Astrocyte (in vitro differentiated cells and primary cell): Measurements from ENCODE around the gene PHF21B. TPM values are rescaled to one million over a fixed set of nuclear protein-coding genes. Genes with fewer than 3 reads are reported as not detected.
"Not testable (repeated sequence)": the region's sequence is repeated elsewhere in the genome, so short reads cannot be mapped to it uniquely, and the experiment has no call there.

ENCODE experiments used
- DNase-seq: peaks from one replicate; pipeline ENCODE4 v3.0.0-alpha.2; 2010; ENCODE audit warnings: low read depth
- FAIRE-seq: peaks from 2 replicates; lab custom pipeline; 2011; peaks lifted over from hg19 to GRCh38; lab: Jason Lieb, UNC
- H2AFZ ChIP-seq: 2 replicates; pipeline ENCODE4 v1.6.0; 2012; ENCODE audit warnings: low read depth, low read length, inconsistent platforms
- H3K27ac ChIP-seq: 2 replicates; pipeline ENCODE4 v1.5.1; 2011; ENCODE audit warnings: low read depth, low read length, inconsistent platforms
- H3K27me3 ChIP-seq: 2 replicates; pipeline ENCODE4 v1.6.0; 2011; ENCODE audit warnings: low read length, inconsistent platforms; ENCODE audit not compliant: insufficient read depth
- H3K36me3 ChIP-seq: 2 replicates; pipeline ENCODE4 v1.5.1; 2011; ENCODE audit warnings: low read length, inconsistent platforms; ENCODE audit not compliant: insufficient read depth
- H3K4me1 ChIP-seq: 2 replicates; pipeline ENCODE4 v1.5.1; 2011; ENCODE audit warnings: low read length, inconsistent platforms; ENCODE audit not compliant: insufficient read depth
- H3K4me2 ChIP-seq: 2 replicates; pipeline ENCODE4 v1.6.0; 2012; ENCODE audit warnings: low read length, inconsistent platforms
- H3K4me3 ChIP-seq: 2 replicates; pipeline ENCODE4 v1.5.1; 2011; ENCODE audit warnings: low read depth, mild to moderate bottlenecking, low read length, inconsistent platforms; ENCODE audit not compliant: insufficient read depth
- H3K79me2 ChIP-seq: 2 replicates; pipeline ENCODE4 v1.6.0; 2012; ENCODE audit warnings: mild to moderate bottlenecking, low read length, inconsistent platforms; ENCODE audit not compliant: insufficient read depth
- H3K9ac ChIP-seq: 2 replicates; pipeline ENCODE4 v1.6.0; 2012; ENCODE audit warnings: mild to moderate bottlenecking, low read length, inconsistent platforms
- H3K9me3 ChIP-seq: 2 replicates; pipeline ENCODE4 v1.5.1; 2012; ENCODE audit warnings: low read depth, mild to moderate bottlenecking, low read length, inconsistent platforms; ENCODE audit not compliant: insufficient read depth
- H4K20me1 ChIP-seq: 2 replicates; pipeline ENCODE4 v1.6.0; 2012; ENCODE audit warnings: low read length, inconsistent platforms; ENCODE audit not compliant: insufficient read depth
- H3K27ac Mint-ChIP-seq: one replicate; pipeline ENCODE4 v1.8.0; 2021; ENCODE audit warnings: mild to moderate bottlenecking, mixed read lengths; ENCODE audit not compliant: unreplicated experiment
- H3K27me3 Mint-ChIP-seq: one replicate; pipeline ENCODE4 v1.8.0; 2021; ENCODE audit warnings: low read depth, mixed read lengths; ENCODE audit not compliant: unreplicated experiment
- H3K36me3 Mint-ChIP-seq: one replicate; pipeline ENCODE4 v1.8.0; 2021; ENCODE audit warnings: low read depth, mixed read lengths; ENCODE audit not compliant: unreplicated experiment
- H3K4me1 Mint-ChIP-seq: one replicate; pipeline ENCODE4 v1.8.0; 2021; ENCODE audit warnings: low read depth, mixed read lengths; ENCODE audit not compliant: unreplicated experiment
- H3K4me3 Mint-ChIP-seq: one replicate; pipeline ENCODE4 v1.8.0; 2021; ENCODE audit warnings: mild to moderate bottlenecking, moderate library complexity, mixed read lengths; ENCODE audit not compliant: unreplicated experiment
- H3K9me3 Mint-ChIP-seq: one replicate; pipeline ENCODE4 v1.8.0; 2021; ENCODE audit warnings: mild to moderate bottlenecking, mixed read lengths; ENCODE audit not compliant: unreplicated experiment
- EZH2 ChIP-seq: IDR thresholded peaks from 2 replicates; pipeline ENCODE4 v1.6.1; 2012; ENCODE audit warnings: mild to moderate bottlenecking, low read length, inconsistent platforms; ENCODE audit not compliant: insufficient read depth
- total RNA-seq: library from RNA; stranded (reverse); gene quantifications from 2 replicates; pipeline ENCODE4 v1.2.1, GENCODE V29; 2021
- TF ChIP-seq, protein P1 (sequence below): IDR thresholded peaks from 2 replicates; pipeline ENCODE4 v1.5.1; 2011; ENCODE audit warnings: low read depth, mild to moderate bottlenecking, inconsistent platforms, low read length, moderate library complexity; ENCODE audit not compliant: insufficient read depth

The PHF21B gene
- total RNA-seq, 1 donor from 2014 or later, result 6.3 TPM

- Histone ChIP-seq H3K9me3 (no peaks in the 10 kb centered on the region), H3K4me1 (no peaks in the 10 kb centered on the region), H3K4me3 (no peak overlapping the region), H2AFZ (no peak overlapping the region), H3K79me2 (no peaks in the 10 kb centered on the region), H3K9ac (no peak overlapping the region), H3K36me3 (no peaks in the 10 kb centered on the region), H3K4me2 (no peak overlapping the region), H3K27ac (no peak overlapping the region), H4K20me1 (no peaks in the 10 kb centered on the region), H3K27me3 (peaks cover under 1% of the 10 kb centered on the region)
- Mint-ChIP-seq H3K9me3 (peaks cover 5% of the 10 kb centered on the region), H3K27ac (no peak overlapping the region), H3K27me3 (no peaks in the 10 kb centered on the region), H3K4me3 (no peak overlapping the region), H3K4me1 (no peaks in the 10 kb centered on the region), H3K36me3 (peaks cover 7% of the 10 kb centered on the region)
- no peak for DNase-seq
- TF ChIP-seq, protein P1, sequence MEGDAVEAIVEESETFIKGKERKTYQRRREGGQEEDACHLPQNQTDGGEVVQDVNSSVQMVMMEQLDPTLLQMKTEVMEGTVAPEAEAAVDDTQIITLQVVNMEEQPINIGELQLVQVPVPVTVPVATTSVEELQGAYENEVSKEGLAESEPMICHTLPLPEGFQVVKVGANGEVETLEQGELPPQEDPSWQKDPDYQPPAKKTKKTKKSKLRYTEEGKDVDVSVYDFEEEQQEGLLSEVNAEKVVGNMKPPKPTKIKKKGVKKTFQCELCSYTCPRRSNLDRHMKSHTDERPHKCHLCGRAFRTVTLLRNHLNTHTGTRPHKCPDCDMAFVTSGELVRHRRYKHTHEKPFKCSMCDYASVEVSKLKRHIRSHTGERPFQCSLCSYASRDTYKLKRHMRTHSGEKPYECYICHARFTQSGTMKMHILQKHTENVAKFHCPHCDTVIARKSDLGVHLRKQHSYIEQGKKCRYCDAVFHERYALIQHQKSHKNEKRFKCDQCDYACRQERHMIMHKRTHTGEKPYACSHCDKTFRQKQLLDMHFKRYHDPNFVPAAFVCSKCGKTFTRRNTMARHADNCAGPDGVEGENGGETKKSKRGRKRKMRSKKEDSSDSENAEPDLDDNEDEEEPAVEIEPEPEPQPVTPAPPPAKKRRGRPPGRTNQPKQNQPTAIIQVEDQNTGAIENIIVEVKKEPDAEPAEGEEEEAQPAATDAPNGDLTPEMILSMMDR, result no peak
- TF ChIP-seq EZH2, result no peak
- FAIRE-seq, result no peak
Observed at GRCh38 chr22:44925465-44926123, 84.2 kb downstream of the PHF21B start.

- Histone ChIP-seq H3K36me3 (no peaks in the 10 kb centered on the region), H3K9me3 (no peaks in the 10 kb centered on the region), H3K4me3 (no peak overlapping the region), H3K27me3 (no peaks in the 10 kb centered on the region), H4K20me1 (no peaks in the 10 kb centered on the region), H3K79me2 (no peaks in the 10 kb centered on the region), H3K27ac (no peak overlapping the region), H3K9ac (no peak overlapping the region), H3K4me2 (no peak overlapping the region), H3K4me1 (no peaks in the 10 kb centered on the region), H2AFZ (no peak overlapping the region)
- H3K4me1 Mint-ChIP-seq, result no peaks in the 10 kb centered on the region
- peaks cover 2% of the 10 kb centered on the region for H3K27me3 Mint-ChIP-seq
- TF ChIP-seq, protein P1, result no peak
- no peak for TF ChIP-seq EZH2
- DNase-seq, result no peak
- H3K27ac Mint-ChIP-seq, result no peak overlapping the region
- peaks cover 7% of the 10 kb centered on the region for H3K36me3 Mint-ChIP-seq
- H3K9me3 Mint-ChIP-seq, result peaks cover 5% of the 10 kb centered on the region
- no peak for FAIRE-seq
- no peak overlapping the region for H3K4me3 Mint-ChIP-seq
Observed at GRCh38 chr22:44924710-44925109, 85.1 kb downstream of the PHF21B start.

DNA sequence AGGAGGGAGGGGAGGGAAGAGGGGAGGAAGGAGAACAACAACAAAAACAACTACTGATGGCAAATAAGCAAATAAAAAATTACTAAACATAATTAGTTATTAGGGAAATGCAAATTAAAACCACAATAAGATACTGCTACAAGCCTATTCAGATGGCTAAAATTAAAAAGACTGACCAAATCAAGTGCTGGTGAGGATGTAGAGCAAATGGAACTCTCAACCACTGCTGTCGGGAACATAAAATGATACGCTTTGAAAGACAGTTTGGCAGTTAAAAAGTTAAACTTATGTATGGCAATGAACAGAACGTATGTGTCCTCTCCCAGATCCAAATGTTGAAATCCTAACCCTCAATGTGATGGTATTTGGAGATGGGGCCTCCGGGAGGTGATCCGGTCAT, 85.7 kb downstream of the PHF21B start:
- Histone ChIP-seq H3K4me2 (no peak overlapping the region), H3K27ac (no peak overlapping the region), H3K4me1 (no peaks in the 10 kb centered on the region), H4K20me1 (no peaks in the 10 kb centered on the region), H2AFZ (no peak overlapping the region), H3K4me3 (no peak overlapping the region), H3K9me3 (no peaks in the 10 kb centered on the region), H3K9ac (no peak overlapping the region), H3K27me3 (no peaks in the 10 kb centered on the region), H3K36me3 (no peaks in the 10 kb centered on the region), H3K79me2 (no peaks in the 10 kb centered on the region)
- FAIRE-seq (no peak), DNase-seq (no peak)
- H3K36me3 Mint-ChIP-seq, result peaks cover 7% of the 10 kb centered on the region
- no peak for TF ChIP-seq EZH2
- TF ChIP-seq, protein P1, result no peak
- H3K27me3 Mint-ChIP-seq, result peaks cover 2% of the 10 kb centered on the region
- H3K4me3 Mint-ChIP-seq, result no peak overlapping the region
- H3K9me3 Mint-ChIP-seq, result peaks cover 5% of the 10 kb centered on the region
- no peak overlapping the region for H3K27ac Mint-ChIP-seq
- H3K4me1 Mint-ChIP-seq, result no peaks in the 10 kb centered on the region

GRCh38 chr22:44921766-44922165, 88.0 kb downstream of the PHF21B start:
- not testable (repeated sequence) for H3K4me3 ChIP-seq, H3K27ac Mint-ChIP-seq, H3K4me2 ChIP-seq, H3K4me1 ChIP-seq, DNase-seq, H3K9me3 ChIP-seq, H3K4me3 Mint-ChIP-seq, FAIRE-seq, H3K36me3 ChIP-seq, H3K79me2 ChIP-seq, H3K9me3 Mint-ChIP-seq, H3K4me1 Mint-ChIP-seq, H2AFZ ChIP-seq, H4K20me1 ChIP-seq, H3K27ac ChIP-seq, H3K27me3 ChIP-seq, H3K36me3 Mint-ChIP-seq, H3K9ac ChIP-seq, H3K27me3 Mint-ChIP-seq
